ENCODE results near the gene TMEM191B.
"Not testable (repeated sequence)": the region's sequence is repeated elsewhere in the genome, so short reads cannot be mapped to it uniquely, and the experiment has no call there.

Gene TMEM191B

GRCh38 chr22:18534315-18534714 is 6.7 kb downstream of the TMEM191B start:
- H3K27me3 ChIP-seq (ENCODE audit: insufficient read depth, low read length); H3K4me1 ChIP-seq (ENCODE audit: insufficient read depth, low read length); H3K36me3 ChIP-seq (ENCODE audit: insufficient read depth, low read depth, low read length); H3K9ac ChIP-seq (ENCODE audit: low read depth, low read length); H3K27ac ChIP-seq (ENCODE audit: low read length); H3K4me3 ChIP-seq (ENCODE audit: low read length); H3K9me3 ChIP-seq (ENCODE audit: insufficient read depth, low read depth, low read length): not testable (repeated sequence)

- not testable (repeated sequence) for H3K9ac ChIP-seq (ENCODE audit: low read depth, low read length); H3K4me1 ChIP-seq (ENCODE audit: insufficient read depth, low read length); H3K36me3 ChIP-seq (ENCODE audit: insufficient read depth, low read depth, low read length); H3K9me3 ChIP-seq (ENCODE audit: insufficient read depth, low read depth, low read length); H3K27me3 ChIP-seq (ENCODE audit: insufficient read depth, low read length); H3K4me3 ChIP-seq (ENCODE audit: low read length); H3K27ac ChIP-seq (ENCODE audit: low read length)
Observed at GRCh38 chr22:18539994-18540393, 12.4 kb downstream of the TMEM191B start.

- H3K27me3 ChIP-seq (ENCODE audit: insufficient read depth, low read length); H3K9ac ChIP-seq (ENCODE audit: low read depth, low read length); H3K9me3 ChIP-seq (ENCODE audit: insufficient read depth, low read depth, low read length); H3K36me3 ChIP-seq (ENCODE audit: insufficient read depth, low read depth, low read length); H3K4me1 ChIP-seq (ENCODE audit: insufficient read depth, low read length); H3K4me3 ChIP-seq (ENCODE audit: low read length); H3K27ac ChIP-seq (ENCODE audit: low read length): not testable (repeated sequence)
Observed at GRCh38 chr22:18543400-18543799, 15.8 kb downstream of the TMEM191B start.

- not testable (repeated sequence) for H3K27me3 ChIP-seq (ENCODE audit: insufficient read depth, low read length); H3K27ac ChIP-seq (ENCODE audit: low read length); H3K9me3 ChIP-seq (ENCODE audit: insufficient read depth, low read depth, low read length); H3K4me3 ChIP-seq (ENCODE audit: low read length); H3K9ac ChIP-seq (ENCODE audit: low read depth, low read length); H3K4me1 ChIP-seq (ENCODE audit: insufficient read depth, low read length); H3K36me3 ChIP-seq (ENCODE audit: insufficient read depth, low read depth, low read length)
Observed at GRCh38 chr22:18544615-18545014, 17.0 kb downstream of the TMEM191B start.

GRCh38 chr22:18549458-18550179 is 22.0 kb downstream of the TMEM191B start:
- not testable (repeated sequence) for H3K27me3 ChIP-seq (ENCODE audit: insufficient read depth, low read length); H3K9me3 ChIP-seq (ENCODE audit: insufficient read depth, low read depth, low read length); H3K4me1 ChIP-seq (ENCODE audit: insufficient read depth, low read length); H3K36me3 ChIP-seq (ENCODE audit: insufficient read depth, low read depth, low read length); H3K4me3 ChIP-seq (ENCODE audit: low read length); H3K27ac ChIP-seq (ENCODE audit: low read length); H3K9ac ChIP-seq (ENCODE audit: low read depth, low read length)

- H3K27ac ChIP-seq (ENCODE audit: low read length); H3K9me3 ChIP-seq (ENCODE audit: insufficient read depth, low read depth, low read length); H3K9ac ChIP-seq (ENCODE audit: low read depth, low read length); H3K36me3 ChIP-seq (ENCODE audit: insufficient read depth, low read depth, low read length); H3K4me3 ChIP-seq (ENCODE audit: low read length); H3K4me1 ChIP-seq (ENCODE audit: insufficient read depth, low read length); H3K27me3 ChIP-seq (ENCODE audit: insufficient read depth, low read length): not testable (repeated sequence)
Observed at GRCh38 chr22:18551046-18551445, 23.4 kb downstream of the TMEM191B start.

- not testable (repeated sequence) for H3K9me3 ChIP-seq (ENCODE audit: insufficient read depth, low read depth, low read length); H3K27me3 ChIP-seq (ENCODE audit: insufficient read depth, low read length); H3K4me3 ChIP-seq (ENCODE audit: low read length); H3K27ac ChIP-seq (ENCODE audit: low read length); H3K36me3 ChIP-seq (ENCODE audit: insufficient read depth, low read depth, low read length); H3K9ac ChIP-seq (ENCODE audit: low read depth, low read length); H3K4me1 ChIP-seq (ENCODE audit: insufficient read depth, low read length)
Observed at GRCh38 chr22:18552839-18553597, 25.4 kb downstream of the TMEM191B start.

- not testable (repeated sequence) for H3K9me3 ChIP-seq (ENCODE audit: insufficient read depth, low read depth, low read length); H3K36me3 ChIP-seq (ENCODE audit: insufficient read depth, low read depth, low read length); H3K9ac ChIP-seq (ENCODE audit: low read depth, low read length); H3K27me3 ChIP-seq (ENCODE audit: insufficient read depth, low read length); H3K27ac ChIP-seq (ENCODE audit: low read length); H3K4me3 ChIP-seq (ENCODE audit: low read length); H3K4me1 ChIP-seq (ENCODE audit: insufficient read depth, low read length)
Observed at GRCh38 chr22:18554280-18555256, 27.0 kb downstream of the TMEM191B start.

GRCh38 chr22:18558516-18558915 is 30.9 kb downstream of the TMEM191B start:
- H3K27ac ChIP-seq (ENCODE audit: low read length); H3K4me3 ChIP-seq (ENCODE audit: low read length); H3K9me3 ChIP-seq (ENCODE audit: insufficient read depth, low read depth, low read length); H3K9ac ChIP-seq (ENCODE audit: low read depth, low read length); H3K4me1 ChIP-seq (ENCODE audit: insufficient read depth, low read length); H3K36me3 ChIP-seq (ENCODE audit: insufficient read depth, low read depth, low read length); H3K27me3 ChIP-seq (ENCODE audit: insufficient read depth, low read length): not testable (repeated sequence)

- H3K4me1 ChIP-seq (ENCODE audit: insufficient read depth, low read length); H3K9me3 ChIP-seq (ENCODE audit: insufficient read depth, low read depth, low read length); H3K9ac ChIP-seq (ENCODE audit: low read depth, low read length); H3K27ac ChIP-seq (ENCODE audit: low read length); H3K4me3 ChIP-seq (ENCODE audit: low read length); H3K36me3 ChIP-seq (ENCODE audit: insufficient read depth, low read depth, low read length); H3K27me3 ChIP-seq (ENCODE audit: insufficient read depth, low read length): not testable (repeated sequence)
Observed at GRCh38 chr22:18558939-18559338, 31.3 kb downstream of the TMEM191B start.

GRCh38 chr22:18560099-18560974 is 32.7 kb downstream of the TMEM191B start:
- H3K4me3 ChIP-seq (ENCODE audit: low read length); H3K27ac ChIP-seq (ENCODE audit: low read length); H3K4me1 ChIP-seq (ENCODE audit: insufficient read depth, low read length); H3K9ac ChIP-seq (ENCODE audit: low read depth, low read length); H3K27me3 ChIP-seq (ENCODE audit: insufficient read depth, low read length); H3K36me3 ChIP-seq (ENCODE audit: insufficient read depth, low read depth, low read length); H3K9me3 ChIP-seq (ENCODE audit: insufficient read depth, low read depth, low read length): not testable (repeated sequence)
